GM19438 (cell line): ENCODE results near the gene MGMT.

Experiments
- ATAC-seq: cut with Tn5 transposase; IDR thresholded peaks from one replicate; pipeline ENCODE4 v1.9.1; 2021; ENCODE audit warnings: low read depth; ENCODE audit not compliant: unreplicated experiment

The MGMT gene

GRCh38 chr10:129673292-129673691, 206.3 kb downstream of the MGMT start:
- ATAC-seq: no peak

DNA sequence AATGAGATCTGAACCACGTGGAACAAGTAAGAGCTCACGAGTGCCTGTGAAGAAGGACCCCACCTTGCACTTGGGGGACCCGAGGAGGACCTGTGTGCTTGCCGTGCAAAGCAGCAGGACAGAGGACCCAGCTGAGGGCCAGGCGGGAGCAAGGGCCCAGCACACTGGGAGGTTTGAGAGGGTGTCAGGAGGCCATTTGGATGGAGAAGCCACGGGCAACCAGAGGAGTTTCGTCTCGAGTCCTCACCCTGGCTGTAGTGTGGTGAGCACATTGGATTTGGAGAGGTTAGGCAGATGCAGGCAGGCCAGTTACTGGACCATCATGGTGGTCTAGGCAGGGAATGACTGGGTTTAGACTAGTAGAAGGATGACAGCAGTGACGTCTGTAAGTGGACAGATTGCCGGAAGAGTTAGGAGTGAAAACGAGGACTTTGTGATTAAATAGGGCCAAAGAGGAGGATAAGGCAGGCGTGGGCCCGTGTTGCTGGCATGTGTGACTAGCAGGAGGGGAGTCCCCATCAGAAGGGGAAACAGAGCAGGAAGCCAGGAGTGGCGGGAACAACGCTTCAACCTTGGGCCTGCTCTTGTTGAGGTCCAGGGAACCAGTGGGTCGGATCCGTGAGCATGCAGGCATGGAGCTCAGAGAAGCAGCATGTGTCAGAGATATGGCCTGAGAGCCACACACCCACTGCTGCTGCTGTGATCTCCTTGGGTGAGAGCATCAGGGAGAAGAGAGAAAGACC, 208.2 kb downstream of the MGMT start:
- no peak for ATAC-seq

DNA sequence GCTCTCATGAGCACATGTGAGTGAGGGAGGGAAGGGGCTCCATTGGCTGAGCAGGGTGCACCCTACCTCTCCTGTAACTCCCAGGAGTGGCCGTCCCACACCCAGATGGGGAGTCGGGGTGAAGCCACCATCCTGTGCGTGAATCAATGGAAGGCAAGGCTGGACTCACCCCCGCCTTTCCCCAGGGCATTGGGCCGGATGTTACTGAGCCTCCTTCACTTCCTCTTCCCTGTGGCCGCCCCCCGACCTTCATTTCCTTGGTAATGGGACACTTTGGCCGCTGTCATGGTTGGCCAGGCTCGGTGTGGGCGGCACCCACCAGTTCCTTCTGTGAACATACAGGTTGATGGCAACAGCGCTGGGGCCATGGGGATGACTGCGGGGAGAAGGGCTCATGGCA, 209.0 kb downstream of the MGMT start:
- no peak for ATAC-seq

DNA sequence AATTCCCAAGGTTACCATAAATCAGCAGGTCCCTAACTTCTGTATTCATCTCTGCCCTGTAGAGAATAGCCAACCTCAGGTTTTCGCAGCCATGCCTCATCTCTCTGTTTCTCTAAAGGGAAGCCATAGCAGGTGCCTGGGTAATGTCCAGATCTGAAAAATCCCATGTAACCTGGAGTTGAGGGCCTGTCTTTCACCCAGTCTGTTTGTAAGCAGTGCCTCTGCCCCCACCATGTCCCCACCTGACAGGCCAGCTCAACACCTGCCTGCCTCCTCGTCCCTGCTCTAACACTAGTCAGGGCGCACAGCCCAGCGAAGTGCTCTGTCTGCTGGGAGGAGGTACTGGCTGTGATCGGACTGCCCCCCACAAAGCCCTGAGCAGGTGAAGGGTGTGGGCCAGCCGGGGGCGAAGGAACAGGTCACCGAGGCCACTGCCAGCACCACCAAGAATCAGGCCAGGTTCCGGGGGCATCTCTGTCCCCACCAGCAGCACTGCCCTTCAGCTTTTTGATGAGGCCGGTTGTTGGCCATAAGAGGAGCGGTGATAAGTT, 210.4 kb downstream of the MGMT start:
- no peak for ATAC-seq

DNA sequence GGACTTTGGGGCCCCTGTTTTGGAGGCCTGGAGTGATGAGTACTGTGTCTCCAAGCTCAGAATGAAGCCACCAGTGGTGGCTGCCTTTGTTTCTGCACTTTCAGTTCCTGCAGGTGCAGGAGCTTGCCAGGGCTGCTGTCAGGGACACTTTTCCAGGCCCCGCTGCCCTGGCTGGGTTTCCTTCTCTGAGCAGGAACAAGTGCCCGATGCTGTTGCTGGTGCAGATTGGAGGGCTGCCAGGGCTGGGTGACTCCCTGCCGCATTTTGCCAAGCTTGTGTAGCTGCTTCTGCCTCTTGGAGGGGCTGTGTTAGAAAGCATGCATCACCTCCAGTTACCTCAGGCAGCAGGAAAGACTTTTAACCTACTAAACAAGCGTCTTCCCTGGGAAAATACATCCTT, 211.1 kb downstream of the MGMT start:
- ATAC-seq: no peak

DNA sequence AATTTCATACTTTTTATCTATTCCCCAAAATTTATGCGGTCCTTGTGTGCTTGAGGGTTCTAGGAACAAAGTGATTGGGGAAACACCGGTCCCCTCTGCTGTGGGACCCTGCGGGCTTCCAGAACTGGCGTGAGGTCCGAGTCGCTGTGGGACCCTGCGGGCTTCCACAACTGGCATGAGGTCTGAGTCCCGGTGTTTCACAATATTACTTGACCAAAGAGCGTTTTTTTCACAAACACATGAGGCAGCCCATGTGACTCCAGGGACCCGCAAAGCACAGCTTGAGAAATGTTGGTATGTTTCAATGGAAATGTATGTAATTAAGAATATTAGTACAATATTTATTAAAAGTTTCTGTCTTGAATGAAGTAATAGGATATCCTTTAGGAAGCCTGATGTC, 212.2 kb downstream of the MGMT start:
- no peak for ATAC-seq

DNA sequence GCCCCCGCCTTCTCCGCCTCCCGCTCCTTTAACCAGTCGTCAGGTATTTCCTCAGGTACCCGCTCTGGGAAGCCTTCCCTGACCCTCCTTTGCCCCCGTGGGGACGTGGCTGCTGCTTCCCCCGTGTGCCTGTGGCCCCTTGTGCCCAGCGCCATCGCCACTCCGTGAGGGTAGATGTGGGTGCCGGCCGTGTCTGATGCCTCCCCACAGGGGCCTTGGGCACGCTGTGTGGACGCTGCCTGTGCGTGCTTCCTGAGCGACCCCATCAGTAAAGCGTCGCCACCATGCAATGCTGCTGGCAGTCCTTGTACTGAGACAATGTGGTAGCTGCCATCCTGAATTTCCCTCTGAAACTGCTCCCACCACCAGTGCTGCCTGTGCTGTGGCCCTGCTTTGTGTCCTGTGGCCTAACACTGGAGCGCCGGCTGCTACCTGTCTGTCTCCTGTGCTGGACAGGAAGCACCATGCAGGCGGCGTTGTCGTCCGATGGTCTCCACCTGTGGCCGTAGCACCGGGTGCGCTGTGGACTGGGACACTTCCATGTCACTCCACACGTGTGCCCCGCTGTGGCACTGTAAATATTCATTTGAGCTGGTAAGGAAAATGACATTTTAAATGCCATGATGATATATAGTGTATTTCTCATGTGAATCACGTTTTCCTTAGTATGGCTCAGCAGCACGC, 213.8 kb downstream of the MGMT start:
- ATAC-seq: no peak

DNA sequence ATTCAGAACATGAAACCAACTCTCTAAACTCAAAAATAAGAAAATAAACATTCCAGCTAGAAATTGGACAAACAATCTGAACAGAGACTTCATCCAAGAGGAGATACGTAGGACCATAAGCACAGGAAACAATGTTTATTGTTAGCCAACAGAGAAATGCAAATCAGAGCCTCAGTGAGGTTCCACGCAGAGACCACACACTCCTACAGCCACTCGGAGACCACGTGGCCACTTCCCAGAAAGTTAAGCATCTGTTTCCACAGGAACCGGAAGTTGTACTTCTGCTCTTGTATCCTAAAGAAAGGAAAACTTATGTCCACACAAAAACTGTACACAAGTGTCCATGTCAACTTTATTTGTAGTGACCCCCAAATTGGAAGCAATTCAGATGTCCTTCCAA, 214.8 kb downstream of the MGMT start:
- ATAC-seq: no peak

DNA sequence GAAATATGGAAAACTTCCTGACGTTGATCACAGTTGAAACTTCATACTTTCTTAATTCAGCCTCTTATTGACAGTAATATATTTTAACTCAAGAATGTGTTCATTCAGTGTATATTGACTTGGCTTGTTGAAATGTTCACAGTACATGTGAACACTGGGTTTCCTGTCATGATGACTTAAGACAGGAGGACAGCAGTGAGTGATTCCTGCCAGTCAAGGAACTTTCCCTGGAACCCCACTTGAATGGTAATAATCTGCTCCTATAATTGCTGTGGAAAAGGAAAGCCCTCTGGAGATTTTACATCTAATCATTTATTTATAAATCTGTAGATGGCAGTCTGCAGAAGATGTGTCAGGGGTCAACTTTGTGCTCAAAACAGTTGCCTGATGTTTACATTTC, 216.5 kb downstream of the MGMT start:
- ATAC-seq: no peak

- ATAC-seq: no peak
Measured at GRCh38 chr10:129683920-129684319, 216.9 kb downstream of the MGMT start.

GRCh38 chr10:129685271-129685670, 218.2 kb downstream of the MGMT start:
- no peak for ATAC-seq

DNA sequence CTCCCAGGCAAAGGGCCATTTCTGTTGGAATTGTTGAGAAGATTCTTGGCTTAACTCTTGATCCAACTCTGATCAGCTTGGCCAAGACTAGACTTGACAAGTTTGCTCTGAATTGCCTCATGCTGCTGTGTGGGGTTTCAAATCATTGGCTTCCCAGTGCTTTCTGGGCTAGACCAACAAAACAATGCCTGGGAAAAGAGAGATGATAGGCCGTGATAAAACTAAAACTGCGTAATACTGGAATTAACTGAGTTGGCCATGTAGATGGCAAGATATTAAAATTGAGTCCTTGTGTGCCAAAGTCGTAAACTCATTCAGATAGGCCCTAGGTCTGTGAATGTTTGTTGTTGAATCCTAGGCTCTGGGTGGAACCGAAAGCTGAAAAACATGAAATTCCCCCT, 222.6 kb downstream of the MGMT start:
- no peak for ATAC-seq

DNA sequence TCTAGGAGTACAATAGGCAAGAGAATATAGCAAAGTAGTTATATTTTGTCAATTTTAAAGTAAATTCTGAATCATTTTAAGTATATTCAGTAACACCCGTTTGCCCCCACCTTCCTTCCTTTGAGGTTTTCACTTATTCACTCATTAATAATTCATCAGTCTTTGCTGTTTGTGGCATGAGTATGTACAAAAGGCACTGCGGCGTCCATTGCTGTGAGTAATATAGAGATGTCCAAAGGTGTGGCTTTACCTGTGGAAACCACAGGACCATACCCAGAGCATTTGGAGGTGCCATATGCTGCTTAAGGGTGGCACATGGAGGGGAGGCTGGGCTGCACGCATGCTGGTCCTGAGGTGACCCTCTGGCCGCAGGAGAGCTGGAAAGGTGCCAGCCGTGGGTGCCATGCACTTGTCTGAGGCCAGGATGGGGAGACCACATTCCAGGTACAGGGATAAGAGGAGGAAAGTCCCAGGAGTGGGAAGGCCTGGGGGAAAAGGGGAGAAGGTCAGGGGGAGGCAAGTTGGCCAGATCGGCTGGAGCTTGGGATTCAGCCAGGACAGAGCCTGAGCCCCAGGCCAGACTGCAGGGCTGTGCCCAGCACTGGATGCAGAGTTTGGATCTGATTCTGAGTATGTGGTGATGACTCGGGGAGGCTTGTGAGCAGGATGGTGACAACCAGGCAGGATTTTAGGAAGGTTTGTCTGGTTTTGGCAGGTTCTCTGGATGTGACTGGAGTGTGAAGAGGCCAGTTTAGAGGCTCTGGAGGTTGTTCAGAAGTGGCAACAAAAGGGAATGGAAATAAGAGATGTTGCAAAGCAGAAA, 223.4 kb downstream of the MGMT start:
- no peak for ATAC-seq

GRCh38 chr10:129692695-129693094, 225.7 kb downstream of the MGMT start:
- no peak for ATAC-seq

GRCh38 chr10:129693382-129693781, 226.3 kb downstream of the MGMT start:
- ATAC-seq: no peak

DNA sequence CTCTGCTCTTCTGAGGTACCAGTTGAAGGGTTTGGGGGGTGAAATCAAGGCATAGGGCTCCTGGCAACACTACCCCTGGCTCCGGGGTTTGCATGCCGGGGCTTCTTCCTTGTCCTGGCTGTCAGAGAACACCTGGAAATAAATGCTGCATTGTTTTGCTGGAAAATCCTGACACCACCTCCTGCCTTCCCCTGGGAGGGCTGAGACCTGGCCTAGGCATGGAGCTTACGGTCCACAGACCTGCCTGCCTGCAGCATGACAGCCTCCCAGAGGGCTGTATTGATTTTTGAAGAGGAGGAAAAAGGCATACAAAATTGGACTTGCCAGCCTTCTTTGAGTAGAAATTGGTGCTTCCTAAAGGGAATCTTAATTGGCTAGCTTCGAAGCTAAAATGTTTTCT, 227.1 kb downstream of the MGMT start:
- ATAC-seq: no peak

GRCh38 chr10:129694691-129695243, 227.7 kb downstream of the MGMT start:
- no peak for ATAC-seq

DNA sequence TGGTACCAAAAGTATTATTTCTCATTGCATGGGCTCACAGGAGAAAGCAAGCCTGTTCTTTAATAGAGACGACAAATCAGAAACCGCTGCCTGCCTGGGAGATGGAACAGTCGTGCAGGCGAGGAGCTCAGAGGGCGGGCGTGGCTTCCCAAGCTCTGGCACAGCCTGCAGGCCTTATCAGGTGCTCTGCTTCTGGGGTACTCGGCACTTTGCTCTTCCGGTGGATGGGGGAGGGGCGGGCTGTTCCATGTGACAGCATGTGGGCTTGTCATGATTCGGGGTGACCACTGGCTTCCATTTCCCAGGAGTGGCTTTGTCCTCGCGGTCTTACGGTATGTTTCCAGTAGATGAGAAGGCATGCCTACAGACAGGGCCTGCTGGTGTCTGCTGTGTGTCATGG, 228.6 kb downstream of the MGMT start:
- ATAC-seq: no peak

DNA sequence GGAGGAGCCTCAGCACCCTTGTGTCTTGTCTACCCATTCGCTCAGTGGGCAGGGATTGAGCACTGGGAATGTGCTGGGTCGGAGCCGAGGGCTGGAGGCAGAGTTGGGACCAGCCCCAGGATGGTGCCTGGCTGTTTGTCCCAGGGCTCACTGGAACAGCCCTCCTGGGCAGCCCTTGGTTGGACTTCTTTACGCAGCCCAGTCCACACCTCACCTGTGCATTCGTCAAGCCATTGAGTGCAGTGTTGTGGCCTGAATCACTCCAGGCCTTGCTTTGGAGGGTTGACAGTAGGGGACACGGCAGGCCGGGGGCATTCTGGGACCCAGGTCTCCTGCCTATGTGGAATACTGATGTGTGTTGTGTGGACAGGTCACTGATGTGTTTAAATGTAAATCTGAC, 229.6 kb downstream of the MGMT start:
- no peak for ATAC-seq

DNA sequence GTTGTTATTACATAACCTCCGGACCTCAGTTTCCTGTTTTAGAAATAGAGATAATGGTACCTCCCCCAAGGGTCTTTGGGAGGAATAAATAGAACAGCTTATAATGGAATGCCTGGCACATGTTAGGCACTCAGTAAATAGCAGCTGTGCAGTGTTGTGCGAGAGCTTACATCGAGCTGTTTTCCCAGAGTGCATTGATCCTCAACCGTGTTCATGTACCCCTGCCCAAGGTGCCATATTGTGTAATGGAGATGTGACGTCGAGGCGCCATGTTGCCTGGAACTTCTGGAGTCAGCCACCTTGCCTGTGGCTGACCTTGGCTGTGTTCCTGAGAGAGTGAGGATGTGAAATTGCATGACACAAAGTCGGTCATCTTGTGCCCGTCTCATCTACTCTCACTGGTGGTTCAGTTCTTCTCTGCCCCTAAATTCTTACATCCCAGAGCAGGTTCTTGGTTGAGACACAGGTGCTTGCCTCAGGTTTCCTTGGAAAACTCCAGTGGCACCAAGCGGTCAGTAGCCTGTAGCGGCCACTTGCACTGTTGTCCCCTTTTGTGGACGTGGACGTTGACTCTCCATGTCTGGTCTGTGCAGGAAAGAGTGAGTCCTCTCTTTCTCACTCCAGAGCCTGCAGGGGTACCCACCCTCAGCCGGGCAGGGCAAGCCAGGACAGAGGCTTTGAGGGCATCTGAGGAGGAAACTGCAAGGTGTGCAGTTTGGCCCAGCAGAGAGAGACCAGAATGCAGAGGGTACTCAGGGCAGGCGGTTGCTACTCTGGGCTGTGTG, 230.6 kb downstream of the MGMT start:
- ATAC-seq: no peak
